Left renal pelvis (tissue), 4 donors: ENCODE data around the gene KNOP1. TPM values are rescaled to one million over a fixed set of nuclear protein-coding genes. Genes with fewer than 3 reads are reported as not detected.
A peak's percentile ranks its signal among the peaks of the same experiment; 100 is the strongest.

Source experiments
- DNase-seq, 4 donors: peaks; one replicate each; pipeline ENCODE4 v3.0.0-alpha.2; 2013; ENCODE audit warnings: low read depth in 4 of 4, low spot score in 3 of 4
- polyA plus RNA-seq, 4 donors: library from polyadenylated mRNA; unstranded; fragments of 120-200 nt; gene quantifications; one replicate each; pipeline ENCODE4 v1.2.1, GENCODE V29; 2013; ENCODE audit not compliant: insufficient read length in 4 of 4

The KNOP1 gene
- polyA plus RNA-seq: 10 to 100 TPM; 29.6 to 48.3 (median 43.0) TPM

GRCh38 chr16:19717741-19718623 lies at the start of gene KNOP1, which contains the start of gene IQCK:
TSS of gene KNOP1 (minus strand) at chr16:19718227. CDS start at chr16:19715035, 3,192 bp downstream.
TSS of gene IQCK (plus strand) at chr16:19718271. CDS start at chr16:19718307, 36 bp downstream.
- peak; percentile 80 to 83 (median 82) for DNase-seq

- DNase-seq: no peak
Measured at GRCh38 chr16:19767497-19767896, 49.5 kb upstream of the KNOP1 start.

- DNase-seq: no peak
Measured at GRCh38 chr16:19766988-19767387, 49.0 kb upstream of the KNOP1 start.

DNA sequence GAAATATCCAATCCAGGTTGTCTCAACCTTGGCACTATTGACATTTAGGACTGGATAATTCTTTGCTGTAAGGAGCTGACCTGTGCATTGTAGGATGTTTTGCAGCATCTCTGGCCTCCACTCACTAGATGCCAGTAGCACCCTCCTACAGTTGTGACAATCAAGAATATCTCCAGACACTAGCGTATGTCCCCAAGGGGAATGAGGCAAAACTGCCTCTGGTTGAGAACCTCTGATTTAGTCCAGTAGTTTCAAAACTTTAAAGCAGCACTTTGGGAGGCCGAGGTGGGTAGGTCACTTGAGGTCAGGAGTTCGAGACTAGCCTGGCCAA lies 48.5 kb upstream of the KNOP1 start:
- no peak for DNase-seq

DNA sequence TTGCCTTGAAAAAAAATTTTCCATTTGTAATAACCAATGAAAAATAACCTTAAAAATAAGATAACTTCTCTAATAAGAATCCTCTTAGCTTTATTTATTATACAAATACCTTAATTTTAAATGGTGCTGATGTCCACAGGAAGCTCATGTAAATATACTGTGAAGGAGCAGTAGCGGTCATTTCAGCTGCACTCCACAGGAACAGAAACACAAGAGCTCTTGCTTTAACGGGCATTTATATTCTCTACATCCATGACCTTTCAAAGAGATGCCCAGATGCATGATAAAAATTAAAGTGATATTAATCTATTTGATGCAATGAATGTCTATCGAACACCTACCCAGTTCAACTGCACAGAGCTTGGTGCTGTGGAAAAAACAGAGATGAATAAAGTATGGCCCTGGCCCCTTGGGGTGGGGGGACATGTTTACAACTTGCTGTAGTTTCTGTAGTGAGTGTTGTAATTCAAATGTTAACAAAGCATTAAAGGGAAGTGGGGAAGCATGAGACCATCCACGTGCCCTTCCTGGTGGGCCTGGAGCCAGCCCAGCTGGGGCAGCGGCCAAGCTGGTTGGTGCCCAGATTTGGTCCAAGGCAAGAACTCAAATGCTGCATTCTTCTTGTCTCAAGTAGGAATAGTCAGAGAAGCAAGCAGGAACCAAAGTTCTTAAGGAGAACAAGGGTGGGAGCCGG lies 48.0 kb upstream of the KNOP1 start:
- DNase-seq: no peak

GRCh38 chr16:19760356-19761060 lies 42.5 kb upstream of the KNOP1 start:
- no peak for DNase-seq

GRCh38 chr16:19757762-19758595 lies 40.0 kb upstream of the KNOP1 start:
- DNase-seq: no peak

GRCh38 chr16:19757026-19757425 lies 39.0 kb upstream of the KNOP1 start:
- DNase-seq: no peak

- no peak for DNase-seq
Measured at GRCh38 chr16:19755268-19755667, 37.2 kb upstream of the KNOP1 start.

DNA sequence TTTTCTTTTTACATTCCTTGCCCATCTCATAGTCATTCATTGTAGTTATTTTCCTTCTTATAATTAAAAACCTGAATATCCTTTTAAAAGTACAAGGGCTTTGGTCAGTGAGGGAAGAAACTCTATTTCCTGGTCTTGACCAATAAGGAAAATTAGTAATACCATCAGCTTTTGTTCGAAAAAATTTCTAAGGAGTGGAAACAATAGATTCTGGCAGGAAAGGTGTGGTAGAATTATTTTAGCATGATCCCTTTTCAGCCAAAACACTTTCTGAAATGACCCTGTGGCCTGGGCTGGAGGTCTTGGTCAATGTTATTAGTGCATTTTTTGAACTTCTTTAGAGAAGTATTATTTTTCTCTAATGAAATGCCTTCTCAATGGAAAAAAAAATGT lies 36.6 kb upstream of the KNOP1 start:
- no peak for DNase-seq

- no peak for DNase-seq
Measured at GRCh38 chr16:19753815-19754643, 36.0 kb upstream of the KNOP1 start.

DNA sequence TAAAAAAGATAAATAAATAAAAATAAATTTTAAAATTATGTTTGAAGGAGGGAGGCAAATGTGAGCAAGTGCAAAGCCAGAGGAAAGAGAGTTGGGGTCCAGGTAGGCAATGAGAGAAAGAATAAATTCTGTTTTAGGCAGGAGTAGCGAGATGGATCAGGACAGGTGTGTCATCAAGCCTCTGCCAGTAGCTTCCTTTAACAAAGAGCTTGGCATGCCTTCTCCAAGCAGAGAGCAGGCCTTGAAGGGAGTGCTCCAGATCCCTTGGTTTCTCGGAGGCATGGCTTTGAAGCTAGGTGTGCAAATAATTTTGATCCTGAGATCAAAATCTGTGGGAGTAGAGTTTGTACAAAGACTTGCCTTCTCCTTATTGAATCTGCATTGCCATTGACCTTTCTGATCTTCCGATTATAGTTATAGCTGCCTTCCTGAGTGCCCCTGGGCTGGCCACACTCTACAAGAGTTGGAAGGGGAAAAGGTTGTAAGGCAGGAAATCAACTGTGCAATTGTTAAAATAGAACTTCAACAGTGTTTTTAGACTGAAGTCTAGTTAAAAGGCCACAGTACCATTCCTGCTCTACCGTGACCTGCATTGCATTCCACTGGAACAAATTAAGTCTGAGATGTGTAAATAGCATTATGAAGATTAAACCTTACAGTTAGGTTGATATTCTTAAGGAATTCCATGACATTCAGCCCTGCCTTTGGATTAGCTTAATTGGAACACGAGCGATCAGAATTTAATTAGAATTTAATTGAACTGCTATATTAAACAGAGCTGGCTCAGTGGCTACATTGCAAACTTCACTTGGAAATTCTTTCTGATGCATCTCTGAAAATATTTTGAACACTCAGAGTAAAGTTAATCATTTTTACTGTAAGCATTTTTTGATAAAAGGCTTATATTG lies 33.7 kb upstream of the KNOP1 start:
- no peak for DNase-seq

GRCh38 chr16:19749571-19750080 lies 31.6 kb upstream of the KNOP1 start:
- no peak for DNase-seq

DNA sequence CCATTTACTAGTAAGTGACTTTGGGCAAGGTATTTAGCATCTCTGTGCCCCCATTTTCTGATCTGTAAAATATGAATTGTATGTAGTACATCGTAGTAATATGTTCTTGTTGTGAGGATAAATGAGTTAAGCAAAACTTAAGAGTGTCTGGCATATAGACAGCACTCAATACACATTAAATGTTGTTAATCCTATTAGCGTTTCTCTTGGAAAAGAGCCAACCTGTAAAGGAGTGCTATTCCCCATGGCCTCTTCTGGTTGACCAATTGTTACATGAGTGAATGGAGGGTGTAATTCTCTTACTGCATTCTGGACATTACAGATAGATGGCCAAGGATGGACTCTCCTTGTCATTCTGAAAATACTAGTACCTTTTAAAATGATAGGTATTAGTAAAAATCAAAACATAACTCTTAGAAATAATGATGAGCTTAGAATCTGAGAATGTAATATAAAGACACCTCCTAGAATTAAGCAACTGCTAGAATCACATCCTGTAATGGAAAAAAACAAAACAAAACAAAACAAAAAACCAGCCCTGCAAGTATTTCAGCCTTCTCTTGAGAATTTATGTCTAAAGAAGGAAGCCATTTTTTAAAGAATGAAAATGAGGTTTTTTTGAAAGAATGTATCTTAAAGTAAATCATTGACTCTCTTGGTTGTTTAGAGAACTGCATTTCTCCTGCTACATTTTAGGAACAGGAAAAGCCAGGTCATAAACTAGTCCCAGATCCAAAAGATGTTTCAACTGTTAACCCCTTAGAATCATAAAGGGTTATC lies 30.6 kb upstream of the KNOP1 start:
- no peak for DNase-seq

GRCh38 chr16:19746561-19746960 lies 28.5 kb upstream of the KNOP1 start:
- DNase-seq: no peak

DNA sequence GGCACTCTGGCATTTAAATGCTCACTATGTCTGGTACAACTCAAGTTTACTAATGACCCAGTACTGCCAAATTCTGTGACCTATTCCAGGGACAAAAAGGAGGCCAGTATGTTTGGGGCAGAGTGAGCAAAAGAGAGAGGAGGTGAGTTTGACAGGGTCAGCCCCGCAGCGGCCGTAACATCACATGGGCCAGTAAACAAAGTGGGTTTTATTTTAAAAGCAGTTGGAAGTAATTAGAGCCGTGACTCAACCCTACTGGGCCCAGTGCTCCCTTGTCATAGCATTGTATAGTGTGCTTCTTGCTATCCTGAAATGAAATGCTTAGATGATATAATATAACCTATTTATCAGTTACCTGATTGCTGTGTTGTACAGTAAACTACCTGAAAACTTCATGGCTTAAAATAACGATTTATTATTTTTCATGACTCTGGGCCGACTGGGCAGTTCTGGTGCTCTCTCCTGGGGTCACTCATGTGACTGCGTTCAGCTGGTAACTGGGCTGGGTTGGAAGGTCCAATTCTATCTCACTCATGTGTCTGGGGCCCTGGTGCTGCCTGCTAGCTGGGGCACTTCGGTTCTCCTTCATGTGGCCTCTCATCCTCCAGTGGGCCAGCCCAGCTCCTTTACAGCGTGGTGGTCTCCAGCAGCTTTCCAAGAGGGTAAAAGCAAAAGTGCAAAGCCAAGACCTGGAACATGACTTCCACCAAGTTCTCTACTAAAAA lies 27.4 kb upstream of the KNOP1 start:
- DNase-seq: no peak

DNA sequence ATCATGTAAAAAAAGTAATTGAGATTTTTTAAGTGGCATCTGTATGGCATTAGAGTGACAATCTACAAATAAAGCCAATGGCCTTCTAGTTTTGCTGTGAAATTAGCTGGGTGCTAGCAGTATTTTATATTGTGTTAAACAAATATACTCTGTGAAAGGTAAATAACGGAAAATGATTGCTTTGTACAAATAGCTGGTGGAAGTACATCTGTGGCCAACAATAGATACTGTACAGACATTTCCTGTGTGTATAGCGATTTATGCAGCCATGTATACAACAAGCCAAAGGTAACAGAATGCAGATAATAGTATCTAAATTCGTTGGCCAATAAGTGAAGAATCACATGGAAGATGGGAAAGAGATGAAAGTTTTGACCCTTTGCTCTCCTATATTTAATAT lies 26.6 kb upstream of the KNOP1 start:
- no peak for DNase-seq
